Left lung (tissue), 10 donors: ENCODE results near the gene FAM193B. TPM values are rescaled to one million over a fixed set of nuclear protein-coding genes. Genes with fewer than 3 reads are reported as not detected.

Source experiments
- ATAC-seq: fragments of 200-7000 bp; cut with Tn5 transposase; one replicate; pipeline ENCODE4 v1.9.1; 2020; ENCODE audit warnings: moderate library complexity
- DNase-seq, 4 donors: peaks; one replicate each; pipeline ENCODE4 v3.0.0-alpha.2; 2013 to 2020
- H3K27ac ChIP-seq, 2 donors: fragments of 200-600 bp; sonication (generic) in 1 of 2; one replicate each; pipeline versions ENCODE4 v1.5.0 to v1.8.0; 2020 to 2021
- H3K27me3 ChIP-seq, 2 donors: fragments of 200-600 bp; sonication (generic) in 1 of 2; one replicate each; pipeline versions ENCODE4 v1.5.0 to v1.8.0; 2020 to 2021
- H3K36me3 ChIP-seq, 2 donors: fragments of 200-600 bp; sonication (generic) in 1 of 2; one replicate each; pipeline versions ENCODE4 v1.5.0 to v1.8.0; 2020 to 2021
- H3K4me1 ChIP-seq, 2 donors: fragments of 200-600 bp; one replicate each; pipeline ENCODE4 v1.8.0; 2021
- H3K4me3 ChIP-seq, 2 donors: fragments of 200-600 bp; sonication (generic) in 1 of 2; one replicate each; pipeline versions ENCODE4 v1.5.0 to v1.8.0; 2020 to 2021; ENCODE audit warnings: mild to moderate bottlenecking in 1 of 2
- H3K9me3 ChIP-seq, 2 donors: fragments of 200-600 bp; sonication (generic) in 1 of 2; one replicate each; pipeline versions ENCODE4 v1.5.0 to v1.8.0; 2020 to 2021
- CTCF ChIP-seq, 2 donors: fragments of 200-600 bp; sonication (generic) in 1 of 2; IDR thresholded peaks; one replicate each; pipeline versions ENCODE4 v1.5.0 to v1.8.0; 2021; ENCODE audit warnings: antibody characterized with exemption in 2 of 2
- intact Hi-C, 2 donors: fragments of 100-400 bp; cut with DNase I; formaldehyde crosslinking; loops; one replicate each; pipeline versions ENCODE4 v1.11.2 to v1.14.2; 2022
- polyA plus RNA-seq, 6 donors: library from polyadenylated mRNA; unstranded; fragments of 120-200 nt; gene quantifications; one replicate each; pipeline ENCODE4 v1.2.1, GENCODE V29; 2013; ENCODE audit not compliant: insufficient read length in 6 of 6
- total RNA-seq, 2 donors: library from RNA; stranded (reverse); fragmentation: NEBNext Ultra II Directional; extraction: Animal tissue kit (Norgen Biotek cat#: 25700); gene quantifications; one replicate each; pipeline ENCODE4 v1.2.1, GENCODE V29; 2021
- donor health status: DM: no; HTN: yes; CAD: no.
- donor health status: DM: no; HTN: no; CAD: no.

Gene FAM193B
- total and polyA plus RNA-seq, 8 donors: 64.3 to 112 (median 91.9) TPM

GRCh38 chr5:177588413-177588909 lies 34.1 kb upstream of the FAM193B start:
- DNase-seq (no peak), ATAC-seq (no peak)
- no peak overlapping the region for H3K27ac ChIP-seq
- peaks cover 0 to 39% of the 10 kb centered on the region in 2 donors for H3K27me3 ChIP-seq
- H3K36me3 ChIP-seq: peaks cover 0 to 3% of the 10 kb centered on the region in 2 donors
- no peak overlapping the region for H3K4me3 ChIP-seq
- intact Hi-C loops: no loop called here
- TF ChIP-seq CTCF (IDR thresholded peaks at IDR 0.05): no peak
- H3K9me3 ChIP-seq: no peaks in the 10 kb centered on the region
- peaks cover 6 to 10% of the 10 kb centered on the region in 2 donors for H3K4me1 ChIP-seq

- TF ChIP-seq CTCF (IDR thresholded peaks at IDR 0.05): no peak
- no peaks in the 10 kb centered on the region for H3K9me3 ChIP-seq
- peaks cover 0 to 16% of the 10 kb centered on the region in 2 donors for H3K27me3 ChIP-seq
- intact Hi-C loops: no loop called here
- DNase-seq (no peak), ATAC-seq (no peak)
- no peak overlapping the region for H3K27ac ChIP-seq
- no peaks in the 10 kb centered on the region for H3K4me1 ChIP-seq
- H3K4me3 ChIP-seq: no peak overlapping the region
- H3K36me3 ChIP-seq: no peaks in the 10 kb centered on the region
Observed at GRCh38 chr5:177578316-177578715, 24.0 kb upstream of the FAM193B start.

GRCh38 chr5:177576169-177576568 lies 21.8 kb upstream of the FAM193B start:
- DNase-seq: no peak
- H3K27me3 ChIP-seq: peaks cover 0 to 8% of the 10 kb centered on the region in 2 donors
- H3K9me3 ChIP-seq: no peaks in the 10 kb centered on the region
- H3K4me1 ChIP-seq: no peaks in the 10 kb centered on the region
- intact Hi-C loops: no loop called here
- H3K27ac ChIP-seq: no peak overlapping the region
- ATAC-seq: no peak
- no peaks in the 10 kb centered on the region for H3K36me3 ChIP-seq
- H3K4me3 ChIP-seq: no peak overlapping the region
- no peak for TF ChIP-seq CTCF (IDR thresholded peaks at IDR 0.05)

GRCh38 chr5:177575488-177575887 lies 21.1 kb upstream of the FAM193B start:
- no peak for ATAC-seq

GRCh38 chr5:177569894-177570293 lies 15.5 kb upstream of the FAM193B start:
- H3K27me3 ChIP-seq: peaks cover 0 to 6% of the 10 kb centered on the region in 2 donors
- no peak overlapping the region for H3K27ac ChIP-seq
- no peaks in the 10 kb centered on the region for H3K36me3 ChIP-seq
- ATAC-seq (no peak), DNase-seq (no peak)
- H3K9me3 ChIP-seq: no peaks in the 10 kb centered on the region
- intact Hi-C loops: no loop called here
- no peaks in the 10 kb centered on the region for H3K4me1 ChIP-seq
- H3K4me3 ChIP-seq: no peak overlapping the region
- TF ChIP-seq CTCF (IDR thresholded peaks at IDR 0.05): no peak

More at GRCh38 chr5:177575488-177575887, 21.1 kb upstream of the FAM193B start:
- TF ChIP-seq CTCF (IDR thresholded peaks at IDR 0.05): no peak
- no peak for DNase-seq
- Histone ChIP-seq H3K9me3 (no peaks in the 10 kb centered on the region), H3K4me3 (no peak overlapping the region), H3K36me3 (no peaks in the 10 kb centered on the region), H3K27me3 (peaks cover 0 to 8% of the 10 kb centered on the region in 2 donors), H3K27ac (no peak overlapping the region), H3K4me1 (no peaks in the 10 kb centered on the region)
- intact Hi-C loops: no loop called here
